ENCODE measurements around the gene NPTX2.

- TF ChIP-seq CTCF (IDR thresholded peaks at IDR 0.05) (no peak), POLR2A (IDR thresholded peaks at IDR 0.05) (no peak), POLR2AphosphoS5 (IDR thresholded peaks at IDR 0.05) (no peak), EP300 (IDR thresholded peaks at IDR 0.05) (no peak)
Measured at GRCh38 chr7:98627413-98627790, 10.3 kb downstream of the NPTX2 start.

Data from gastroesophageal sphincter (tissue), 3 donors.